GM21360 (cell line): ENCODE measurements around the gene GABBR2.

Experiments
- ATAC-seq: cut with Tn5 transposase; IDR thresholded peaks from one replicate; pipeline ENCODE4 v1.9.1; 2021; ENCODE audit warnings: mild to moderate bottlenecking, moderate library complexity; ENCODE audit not compliant: unreplicated experiment

Gene GABBR2

GRCh38 chr9:98708933-98709911, at the start of gene GABBR2:
Gene GABBR2, minus strand, starts transcription at chr9:98708935. Its CDS starts 198 bp downstream, at chr9:98708737.
- no peak for ATAC-seq

- ATAC-seq: no peak
Observed at GRCh38 chr9:98755006-98755618, 46.4 kb upstream of the GABBR2 start.

- ATAC-seq: no peak
Observed at GRCh38 chr9:98751210-98751609, 42.5 kb upstream of the GABBR2 start.

- ATAC-seq: no peak
Observed at GRCh38 chr9:98750364-98751060, 41.8 kb upstream of the GABBR2 start.

- no peak for ATAC-seq
Observed at GRCh38 chr9:98747476-98747875, 38.7 kb upstream of the GABBR2 start.

- ATAC-seq: no peak
Observed at GRCh38 chr9:98745470-98745869, 36.7 kb upstream of the GABBR2 start.

- ATAC-seq: no peak
Observed at GRCh38 chr9:98743818-98744611, 35.3 kb upstream of the GABBR2 start.

- no peak for ATAC-seq
Observed at GRCh38 chr9:98743329-98743728, 34.6 kb upstream of the GABBR2 start.

GRCh38 chr9:98742325-98743280, 33.9 kb upstream of the GABBR2 start:
- no peak for ATAC-seq

GRCh38 chr9:98740226-98740881, 31.6 kb upstream of the GABBR2 start:
- ATAC-seq: no peak

- no peak for ATAC-seq
Observed at GRCh38 chr9:98738741-98739140, 30.0 kb upstream of the GABBR2 start.

GRCh38 chr9:98736226-98736625, 27.5 kb upstream of the GABBR2 start:
- ATAC-seq: no peak

GRCh38 chr9:98732801-98733200, 24.1 kb upstream of the GABBR2 start:
- no peak for ATAC-seq

GRCh38 chr9:98732091-98732490, 23.4 kb upstream of the GABBR2 start:
- no peak for ATAC-seq

- no peak for ATAC-seq
Observed at GRCh38 chr9:98730871-98731270, 22.1 kb upstream of the GABBR2 start.

GRCh38 chr9:98728500-98728899, 19.8 kb upstream of the GABBR2 start:
- no peak for ATAC-seq

GRCh38 chr9:98727428-98727827, 18.7 kb upstream of the GABBR2 start:
- no peak for ATAC-seq

- ATAC-seq: no peak
Observed at GRCh38 chr9:98726735-98727134, 18.0 kb upstream of the GABBR2 start.
